ENCODE results near the gene CLIC5.

Gene CLIC5

DNA sequence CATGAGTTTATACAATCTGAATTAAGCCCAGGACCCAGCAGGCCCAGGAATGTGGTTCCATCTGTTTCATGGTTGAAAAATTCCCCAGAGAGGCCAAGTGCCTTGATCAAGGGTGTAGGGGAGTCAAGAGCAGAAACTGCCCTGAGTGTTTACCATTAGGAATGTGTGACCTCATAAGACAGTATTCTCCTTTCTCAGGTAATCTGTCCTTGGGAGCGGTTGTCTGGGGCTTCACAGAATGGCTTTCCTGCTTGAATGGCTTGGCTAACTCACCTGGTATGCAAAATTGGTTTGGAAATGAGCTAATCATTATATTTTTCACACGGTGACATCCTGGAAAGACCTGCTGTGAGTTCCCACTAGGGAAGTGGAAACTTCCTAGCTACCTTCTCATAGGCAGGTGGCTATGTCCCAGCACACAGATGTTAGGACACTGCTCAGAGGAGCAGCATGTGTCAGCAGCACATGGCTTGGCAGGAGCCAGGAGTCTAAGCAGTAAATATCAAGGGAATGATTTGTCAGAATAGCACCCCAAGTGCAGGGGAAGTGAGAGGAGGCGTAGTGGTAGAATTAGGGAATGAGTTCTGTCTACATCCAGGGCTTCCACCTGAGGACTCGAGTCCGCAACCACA, 17.7 kb downstream of the CLIC5 start:
- no peak for DNase-seq (ENCODE audit: low read depth)

DNA sequence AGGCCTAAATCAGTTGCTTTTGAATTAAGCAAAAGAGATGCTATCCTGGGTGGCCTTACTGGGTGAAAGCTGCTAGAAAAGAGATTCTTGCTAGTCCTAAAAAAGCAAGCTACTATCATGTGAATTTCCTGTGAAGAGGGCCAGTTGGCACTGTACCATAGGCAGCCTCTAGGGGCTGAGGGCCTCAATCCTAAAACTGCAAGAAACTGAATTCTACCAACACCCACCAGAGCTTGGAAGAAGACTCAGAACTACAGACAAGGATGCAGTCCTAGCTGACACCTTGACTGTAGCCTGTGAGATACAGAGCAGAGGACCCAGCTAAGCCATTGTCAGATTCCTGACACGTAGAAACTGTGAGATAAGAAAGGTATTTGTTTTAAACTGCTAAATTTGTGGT, 24.5 kb downstream of the CLIC5 start:
- no peak for DNase-seq (ENCODE audit: low read depth)

DNA sequence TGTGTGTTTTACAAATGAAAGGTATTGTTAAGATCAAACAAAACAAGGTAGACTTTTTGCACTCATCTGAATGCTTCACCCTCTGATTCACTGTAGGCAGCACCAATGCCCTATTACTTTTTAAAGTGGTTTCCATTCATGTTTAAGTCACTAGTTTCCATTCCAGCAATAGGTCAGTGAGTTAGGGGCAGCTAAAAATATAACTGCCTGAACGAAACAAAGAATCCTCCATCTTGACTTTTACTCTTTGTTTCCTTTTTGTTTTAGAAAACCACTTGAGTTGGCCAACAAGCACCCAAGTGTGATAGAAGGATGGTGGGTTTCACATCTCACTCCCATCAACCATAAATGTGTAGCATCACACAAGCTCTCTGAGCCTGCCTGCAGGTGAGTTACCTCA, 25.5 kb downstream of the CLIC5 start:
- no peak for DNase-seq (ENCODE audit: low read depth)

DNA sequence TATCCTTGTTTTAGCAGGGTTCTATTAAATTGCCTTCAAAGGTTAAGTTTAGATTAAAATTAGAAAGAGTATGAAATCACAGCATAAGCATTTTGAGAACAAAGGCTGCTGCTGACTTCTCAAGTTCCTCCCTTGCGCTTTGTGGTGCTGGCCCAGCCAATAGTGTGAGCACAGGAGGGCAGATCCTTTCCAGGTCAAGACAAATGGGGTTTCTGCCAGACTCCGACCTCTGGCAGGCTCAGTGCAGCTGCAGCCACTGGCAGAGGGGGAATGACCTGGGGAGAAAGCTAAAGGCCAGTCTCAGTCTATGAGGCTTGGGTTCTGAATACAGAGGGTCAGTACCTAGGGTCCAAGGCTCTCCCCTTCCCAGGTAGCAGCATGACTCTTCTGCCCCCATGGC, 27.0 kb downstream of the CLIC5 start:
- DNase-seq (ENCODE audit: low read depth): no peak

DNA sequence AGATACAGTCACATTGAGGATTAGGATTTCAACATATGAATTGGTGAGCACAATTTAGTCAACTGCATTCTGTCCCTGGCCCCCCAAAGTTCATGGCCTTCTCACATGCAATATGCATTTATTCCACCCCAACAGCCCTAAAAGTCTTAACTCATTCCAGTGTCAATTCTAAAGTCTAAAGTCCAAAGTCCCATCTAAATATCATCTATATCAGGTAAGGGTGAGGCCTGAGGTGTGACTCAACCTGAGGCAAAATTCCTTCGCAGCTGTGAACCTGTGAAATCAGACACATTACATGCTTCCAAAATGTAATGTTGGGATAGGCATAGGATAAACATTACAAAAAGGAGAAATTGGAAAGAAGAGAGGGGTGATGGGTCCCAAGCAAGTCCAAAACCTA, 27.8 kb downstream of the CLIC5 start:
- DNase-seq (ENCODE audit: low read depth): no peak

DNA sequence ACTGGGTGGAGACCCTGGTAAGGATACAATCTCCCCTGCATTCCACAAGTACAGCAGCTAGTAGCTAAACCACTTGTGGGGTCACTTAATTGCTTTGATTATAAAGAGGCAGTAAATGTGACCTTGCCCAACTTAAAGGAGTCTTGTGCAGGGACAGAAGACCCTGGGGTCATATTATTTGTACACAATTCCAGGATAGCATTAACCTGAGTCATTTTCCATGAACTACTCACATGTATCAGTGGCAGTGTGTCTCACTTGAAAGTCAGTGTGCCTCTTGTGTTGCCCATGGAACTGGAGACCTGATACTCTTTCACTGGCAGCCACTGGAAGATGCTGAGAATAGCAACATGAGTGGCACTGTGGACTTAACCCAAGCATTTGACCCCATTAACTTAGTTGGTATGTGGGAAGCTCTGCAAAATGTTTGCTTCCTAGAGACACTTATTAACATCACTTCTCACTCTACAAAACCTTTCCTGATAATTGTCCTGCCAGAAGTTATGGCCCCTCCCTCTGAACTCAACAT, 28.9 kb downstream of the CLIC5 start:
- no peak for DNase-seq (ENCODE audit: low read depth)

DNA sequence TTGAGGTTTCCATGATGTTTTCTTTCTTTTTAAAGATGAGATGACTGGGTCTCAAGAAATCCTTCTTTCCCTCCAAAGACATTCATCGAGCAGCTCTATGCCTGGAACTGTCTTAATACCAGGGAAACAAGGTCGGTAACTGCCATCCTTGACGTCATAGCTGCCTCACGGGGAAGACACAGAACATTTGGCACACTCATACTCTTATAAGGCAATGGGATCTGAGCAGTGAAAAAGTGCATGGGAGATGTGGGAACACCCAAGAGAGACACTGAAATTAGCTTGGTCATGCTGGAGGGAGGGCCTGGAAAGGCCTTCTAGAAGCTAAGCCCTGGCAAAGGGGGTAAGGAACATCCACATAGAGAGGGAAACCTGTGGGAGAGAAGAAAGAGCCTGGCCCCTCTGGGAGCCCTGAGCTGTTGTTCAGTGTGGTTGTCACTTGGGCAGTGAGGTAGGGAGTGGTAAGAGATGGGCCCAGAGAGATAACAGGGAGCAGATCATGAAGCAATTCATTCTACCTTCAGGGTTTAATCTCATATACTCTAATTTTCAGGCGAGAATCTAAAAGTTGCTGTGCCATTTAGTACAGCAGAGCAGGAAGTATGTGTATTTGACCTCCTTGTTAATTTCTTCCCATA, 30.8 kb downstream of the CLIC5 start:
- no peak for DNase-seq (ENCODE audit: low read depth)

DNA sequence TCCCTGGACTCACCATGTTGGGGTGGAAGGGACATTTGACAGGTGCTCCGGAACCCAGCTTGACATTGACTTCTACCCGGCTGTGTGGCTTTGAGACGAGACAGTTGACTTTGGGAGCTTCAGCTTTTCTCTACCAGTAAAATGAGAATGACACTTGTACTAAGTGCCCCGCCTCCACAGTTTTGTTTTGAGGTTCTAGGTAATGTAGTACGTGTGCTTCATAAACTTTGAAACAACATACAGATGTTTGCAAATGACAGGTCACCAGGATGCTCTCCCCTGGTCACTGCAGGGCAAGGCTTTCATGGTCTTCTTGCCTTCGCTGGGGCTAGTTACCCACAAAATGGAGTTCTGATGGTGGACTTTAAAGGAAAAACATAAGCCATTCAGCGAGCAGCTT, 31.3 kb downstream of the CLIC5 start:
- no peak for DNase-seq (ENCODE audit: low read depth)

DNA sequence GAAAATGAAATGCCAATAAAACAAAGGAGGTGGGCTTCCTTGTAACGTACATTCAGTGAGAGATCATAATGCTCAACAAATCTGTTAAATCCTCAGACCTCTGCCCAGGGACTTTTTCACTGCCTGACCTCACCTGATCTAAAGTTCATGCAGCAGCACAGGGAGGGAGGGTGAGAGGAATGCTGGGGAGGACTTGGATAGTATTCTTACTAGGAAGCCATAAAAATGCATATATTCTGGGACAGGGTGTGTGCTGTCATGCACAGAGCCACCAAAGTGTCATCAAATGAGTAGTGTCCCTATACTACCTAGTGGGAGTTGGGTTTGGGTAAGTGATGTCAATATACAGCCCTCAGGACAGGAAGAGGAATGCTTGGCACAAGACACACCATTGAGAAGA, 32.6 kb downstream of the CLIC5 start:
- no peak for DNase-seq (ENCODE audit: low read depth)

DNA sequence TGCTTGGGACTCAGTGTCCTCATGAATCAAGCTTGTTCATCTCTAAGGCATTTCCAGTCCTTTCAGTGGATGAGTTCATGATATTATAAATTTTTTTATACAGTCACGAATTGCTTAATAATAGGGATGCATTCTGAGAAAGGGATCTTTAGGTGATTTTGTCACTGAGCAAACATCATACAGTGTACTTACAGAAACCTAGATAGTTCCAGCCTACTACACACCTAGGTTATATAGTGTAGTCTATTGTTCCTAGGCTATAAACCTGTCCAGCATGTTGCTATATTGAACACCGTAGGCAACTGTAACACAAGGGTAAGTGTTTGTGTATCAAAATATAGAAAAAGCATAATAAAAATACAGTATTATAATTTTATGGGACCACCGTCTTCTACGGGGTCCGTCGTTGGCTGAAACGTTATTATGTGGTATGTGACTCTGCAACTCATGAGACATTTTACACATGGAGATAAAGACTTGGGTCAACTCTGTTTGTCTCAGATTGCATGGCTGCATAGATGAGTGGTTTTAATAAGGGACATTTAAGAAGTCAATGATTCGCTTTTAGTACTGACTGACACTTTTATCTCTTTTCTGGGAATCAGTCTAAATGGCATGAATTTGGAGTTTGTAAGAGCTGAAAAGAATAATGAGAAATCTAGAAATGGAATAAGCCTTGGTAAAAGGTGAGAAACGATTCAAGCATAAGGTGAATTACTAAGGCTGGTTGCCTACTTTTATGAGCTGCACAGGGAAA, 33.2 kb downstream of the CLIC5 start:
- no peak for DNase-seq (ENCODE audit: low read depth)

DNA sequence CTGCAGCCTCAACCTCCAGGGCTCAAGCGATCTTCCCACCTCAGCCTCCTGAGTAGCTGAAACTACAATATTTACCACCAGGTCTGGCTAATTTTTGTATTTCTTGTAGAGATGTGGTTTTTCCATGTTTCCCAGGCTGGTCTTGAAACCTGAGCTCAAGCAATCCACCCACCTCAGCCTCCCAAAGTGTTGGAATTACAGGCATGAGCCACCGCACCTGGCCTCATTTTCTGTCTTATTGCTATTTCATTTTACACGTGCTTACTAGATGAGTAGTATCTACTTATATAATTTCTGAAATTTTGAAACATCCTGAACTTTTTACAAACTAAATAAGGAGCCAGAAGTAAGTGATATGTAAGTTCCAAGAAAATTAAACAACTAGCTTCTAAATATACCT, 34.6 kb downstream of the CLIC5 start:
- DNase-seq (ENCODE audit: low read depth): no peak

DNA sequence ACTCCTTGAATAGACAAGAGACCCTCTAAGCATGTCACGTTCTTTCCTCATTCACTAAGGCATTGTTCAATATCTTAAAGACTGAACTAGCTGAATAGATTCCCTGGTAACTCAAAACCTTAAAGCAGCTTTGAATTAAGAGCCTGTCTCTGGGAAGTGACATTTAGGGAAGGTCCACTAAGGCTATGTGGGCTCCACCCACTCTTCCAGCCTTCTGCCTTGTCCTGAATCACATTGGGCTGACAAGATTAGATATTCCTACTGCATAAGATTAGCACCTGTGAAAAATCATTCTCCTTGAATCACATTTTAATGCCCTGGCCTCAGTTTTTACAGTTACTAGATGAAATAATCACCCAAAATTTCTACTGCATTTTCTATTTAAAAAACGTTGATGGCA, 36.3 kb downstream of the CLIC5 start:
- DNase-seq (ENCODE audit: low read depth): no peak

DNA sequence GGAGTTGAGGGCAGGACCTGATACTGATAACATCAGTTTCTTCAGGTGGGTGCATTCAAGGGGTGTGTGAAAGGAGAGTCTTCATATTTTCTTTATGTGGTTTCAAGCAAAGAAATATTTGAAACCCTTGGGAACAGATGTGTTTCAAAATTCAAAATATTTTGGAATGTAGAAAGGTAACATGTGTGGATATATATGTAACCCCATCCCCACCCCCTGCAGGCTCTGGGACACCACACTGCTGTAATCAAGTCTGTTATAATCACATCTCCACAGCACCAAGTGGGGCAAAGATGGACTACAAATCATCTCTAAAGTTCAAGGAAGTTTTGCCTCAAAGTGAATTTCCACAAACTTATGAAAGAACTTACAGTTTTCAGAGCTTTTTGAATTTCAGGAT, 41.1 kb downstream of the CLIC5 start:
- DNase-seq (ENCODE audit: low read depth): no peak

DNA sequence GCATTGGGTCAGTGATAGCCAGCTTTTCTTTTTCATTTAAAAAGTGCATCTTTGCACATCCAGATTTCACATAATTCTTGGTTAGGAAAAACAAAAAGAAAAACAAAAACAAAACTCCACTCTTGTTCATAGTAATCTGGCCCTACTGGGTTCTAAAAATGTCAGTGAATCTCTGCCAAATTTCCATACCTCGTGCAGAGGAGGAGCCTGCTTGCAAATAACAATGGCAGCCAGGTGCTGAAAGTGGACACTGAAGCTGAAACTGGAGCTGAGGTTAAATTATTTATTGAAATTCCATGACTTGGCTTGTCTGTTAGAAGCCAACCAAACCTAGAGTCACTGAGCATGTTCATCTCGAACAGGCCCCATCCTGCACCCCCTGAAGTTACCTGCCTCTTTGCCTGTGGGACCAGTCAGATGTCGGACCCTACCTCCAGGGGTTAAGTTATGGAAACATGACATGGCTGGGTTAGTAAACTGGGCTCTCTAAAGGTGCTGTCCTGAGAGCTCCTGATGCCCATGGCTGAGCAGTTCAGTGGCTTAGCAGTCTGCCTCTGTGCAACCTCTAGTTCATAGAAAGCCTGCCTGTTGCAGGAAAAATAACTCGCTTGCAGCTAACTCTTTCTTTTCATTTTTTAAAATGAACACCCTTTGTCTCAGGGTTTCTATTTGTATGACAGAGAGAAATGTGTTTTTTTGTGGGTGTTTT, 42.7 kb downstream of the CLIC5 start:
- no peak for DNase-seq (ENCODE audit: low read depth)

DNA sequence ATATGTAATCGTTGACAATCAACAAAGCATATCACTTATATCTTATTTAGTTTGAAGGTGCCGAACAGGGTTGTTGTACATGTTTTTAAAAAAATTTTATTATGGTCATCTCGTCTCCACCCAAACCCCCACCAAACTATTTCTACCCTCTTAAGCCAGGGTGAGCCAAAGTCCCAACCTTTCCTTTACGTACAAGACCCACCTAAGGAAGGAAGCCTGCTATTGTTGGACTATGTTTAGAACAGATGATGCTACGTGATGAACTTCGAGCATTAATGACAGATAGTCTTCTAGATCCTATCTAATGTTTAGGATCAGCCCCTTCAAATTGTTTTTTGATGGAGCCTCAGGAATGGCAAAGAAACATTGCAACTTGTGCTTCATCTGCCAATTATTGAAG, 44.4 kb downstream of the CLIC5 start:
- DNase-seq (ENCODE audit: low read depth): no peak

DNA sequence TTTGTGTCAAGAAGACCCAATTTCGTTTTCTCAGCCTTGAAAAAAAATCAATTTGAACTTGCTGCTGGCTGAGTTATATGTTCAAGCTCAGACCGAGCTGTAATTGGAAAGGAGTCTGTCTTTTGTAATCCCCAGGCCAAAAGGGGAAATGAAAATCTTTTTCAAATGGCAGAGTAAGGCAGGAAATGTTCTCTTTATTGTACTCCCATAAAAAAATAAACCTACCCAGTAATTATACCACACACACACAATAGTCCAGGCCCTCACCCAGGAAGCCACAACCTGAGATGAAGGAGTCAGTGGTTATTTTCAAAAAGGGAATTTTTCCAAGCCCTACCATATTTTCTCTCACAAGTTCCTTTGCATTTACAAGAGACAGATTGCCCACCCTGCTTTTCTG, 45.3 kb downstream of the CLIC5 start:
- no peak for DNase-seq (ENCODE audit: low read depth)

DNA sequence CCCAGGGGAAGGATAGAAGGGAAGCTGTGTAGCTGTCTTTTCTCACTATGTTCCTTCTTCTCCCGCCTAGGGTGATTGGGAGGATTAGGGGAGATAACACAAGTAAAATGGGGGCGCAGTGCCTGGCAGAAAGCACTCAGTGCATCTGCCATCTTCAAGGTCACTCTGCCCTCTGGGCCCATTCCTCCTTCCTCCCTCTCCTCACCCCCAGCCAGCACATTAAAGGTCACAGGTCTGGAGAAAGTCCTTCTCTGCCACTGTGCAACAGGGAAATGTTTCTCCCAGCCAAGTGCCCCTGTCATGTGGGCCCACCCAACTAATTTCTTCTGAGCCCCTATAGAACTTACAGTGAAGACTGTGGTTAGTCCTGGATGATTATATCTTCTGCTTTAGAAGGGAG, 45.8 kb downstream of the CLIC5 start:
- DNase-seq (ENCODE audit: low read depth): no peak

DNA sequence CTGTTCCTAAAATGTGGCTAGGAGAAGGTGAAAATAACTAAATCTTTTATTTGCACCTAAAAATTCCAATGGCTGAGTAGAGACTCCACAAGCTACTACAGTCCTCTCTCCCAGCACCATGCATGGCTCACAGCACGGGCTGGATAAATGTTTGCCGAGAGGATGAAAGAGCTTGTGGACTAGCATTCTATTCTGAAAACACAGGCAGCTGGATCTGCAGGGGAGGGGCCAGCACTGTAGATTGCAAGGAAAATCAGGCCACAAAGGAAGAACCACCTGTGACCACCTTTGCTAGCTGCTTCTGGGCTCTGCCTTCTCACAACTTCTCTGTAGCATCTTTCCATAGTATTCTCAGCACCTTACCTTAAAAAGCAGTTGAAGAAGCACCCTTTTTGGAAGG, 46.6 kb downstream of the CLIC5 start:
- no peak for DNase-seq (ENCODE audit: low read depth)

DNA sequence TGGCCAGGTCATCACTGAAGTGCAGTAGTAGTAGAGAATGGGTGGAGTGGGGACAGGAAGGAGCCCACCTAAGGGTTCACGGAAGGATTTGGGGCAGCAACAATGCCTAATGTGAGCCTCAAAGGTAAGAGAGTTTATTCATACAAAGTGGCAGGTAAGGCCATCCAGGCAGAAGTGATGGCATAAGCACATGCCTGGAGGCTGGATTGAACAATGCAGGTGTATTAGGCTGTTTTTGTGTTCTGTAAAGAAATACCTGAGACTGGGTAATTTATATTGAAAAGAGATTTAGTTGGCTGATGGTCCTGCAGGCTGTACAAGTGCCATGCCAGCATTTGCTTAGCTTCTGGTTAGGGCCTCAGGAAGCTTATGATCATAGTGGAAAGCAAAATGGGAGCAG, 48.3 kb downstream of the CLIC5 start:
- no peak for DNase-seq (ENCODE audit: low read depth)

DNA sequence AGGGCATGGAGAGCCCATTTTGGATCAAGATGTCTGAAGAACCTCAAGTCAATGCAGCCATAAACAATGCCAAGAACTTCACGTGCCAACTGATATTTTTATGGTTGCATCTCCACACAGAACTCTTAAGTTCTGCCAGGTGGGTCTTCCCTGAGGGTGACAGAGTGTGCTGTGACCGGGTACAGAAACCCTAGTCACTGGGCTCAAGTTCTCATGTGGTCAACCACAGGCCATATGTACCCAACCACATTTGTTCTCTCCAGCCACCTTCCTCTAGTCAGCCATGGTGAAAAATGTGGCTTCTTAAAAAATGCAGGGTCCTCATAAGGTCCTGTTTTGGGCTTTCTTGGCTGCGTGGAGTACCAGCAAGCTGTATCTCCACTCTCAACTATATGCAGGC, 48.9 kb downstream of the CLIC5 start:
- no peak for DNase-seq (ENCODE audit: low read depth)

DNA sequence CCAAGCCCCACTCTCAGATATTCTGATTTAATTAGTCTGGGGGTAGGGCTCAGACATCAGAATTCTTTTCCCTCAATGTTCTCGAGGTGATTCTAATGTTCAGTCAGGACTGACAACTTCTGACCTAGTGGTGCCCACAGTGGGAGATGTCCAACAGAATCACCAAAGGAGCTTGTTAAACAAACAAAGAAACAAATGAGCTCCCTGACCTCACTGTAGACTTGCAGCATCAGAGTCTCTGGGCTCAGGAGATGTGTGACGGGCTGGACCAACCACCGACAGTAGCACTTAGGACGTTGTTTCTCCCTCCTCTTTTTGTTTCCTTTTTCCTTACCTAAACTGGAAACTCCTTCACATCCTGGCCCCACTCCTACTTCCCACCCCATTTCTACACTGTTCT, 49.3 kb downstream of the CLIC5 start:
- DNase-seq (ENCODE audit: low read depth): no peak

DNA sequence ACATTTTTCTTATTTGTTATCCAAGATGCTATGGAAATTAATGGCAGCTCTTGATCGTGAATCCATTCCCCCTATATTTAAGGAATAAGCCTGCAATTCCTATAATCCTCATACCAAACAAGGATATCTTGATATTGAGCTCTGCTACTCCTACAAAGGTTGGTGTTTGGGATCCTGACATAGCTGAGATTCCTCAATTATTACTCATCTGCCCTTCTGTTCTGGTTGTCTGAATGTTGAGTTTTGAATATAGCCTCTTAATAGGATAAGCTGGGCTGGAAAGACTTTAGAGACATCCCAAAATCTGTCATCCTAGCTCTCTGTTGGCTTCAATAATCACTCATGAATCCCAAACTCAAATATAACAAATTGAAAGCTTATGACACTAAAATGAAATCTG, 49.9 kb downstream of the CLIC5 start:
- no peak for DNase-seq (ENCODE audit: low read depth)

DNA sequence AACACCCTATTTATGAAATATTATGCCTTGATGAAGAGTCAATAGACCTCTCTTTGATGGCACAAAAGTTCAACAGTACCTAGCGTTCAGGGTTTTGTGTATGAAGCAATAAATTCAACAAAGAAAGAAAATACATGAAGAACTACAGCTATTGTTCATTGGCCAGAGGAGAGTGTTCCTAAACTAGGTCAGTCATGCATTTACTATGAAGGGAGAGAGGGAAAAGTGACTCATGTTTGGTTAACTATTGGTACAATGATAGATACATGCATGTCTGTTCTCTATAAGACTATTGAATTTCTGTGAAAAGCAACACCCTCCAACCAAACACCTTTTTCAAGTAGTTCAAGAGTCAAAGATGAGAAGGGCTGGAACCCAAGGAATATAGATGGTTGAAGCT, 50.7 kb downstream of the CLIC5 start:
- DNase-seq (ENCODE audit: low read depth): no peak

All from stimulated activated CD8-positive, alpha-beta memory T cell treated with anti-CD3 and anti-CD28 coated beads, Interleukin-15, amount 100 ng/mL, for 1 hour (primary cell).